NCI-H510A treated with DMSO at 0.1 percent for 48 hours (cell line): ENCODE results near the gene HDGFL3.
A peak's percentile ranks its signal among the peaks of the same experiment; 100 is the strongest.
"Not testable (repeated sequence)": the region's sequence is repeated elsewhere in the genome, so short reads cannot be mapped to it uniquely, and the experiment has no call there.

Experiments
- DNase-seq: peaks from one replicate; lab custom pipeline; 2025; lab: John Stamatoyannopoulos, UW

The HDGFL3 gene

GRCh38 chr15:83207660-83208366 lies at the start of gene HDGFL3:
TSS of gene HDGFL3 (minus strand) at chr15:83207823. CDS start at chr15:83207414, 409 bp downstream.
- no peak for DNase-seq

- DNase-seq: no peak
These were observed 43.2 kb upstream of the HDGFL3 start for GRCh38 chr15:83250781-83251180.

- no peak for DNase-seq
These were observed 41.4 kb upstream of the HDGFL3 start for GRCh38 chr15:83249030-83249343.

DNA sequence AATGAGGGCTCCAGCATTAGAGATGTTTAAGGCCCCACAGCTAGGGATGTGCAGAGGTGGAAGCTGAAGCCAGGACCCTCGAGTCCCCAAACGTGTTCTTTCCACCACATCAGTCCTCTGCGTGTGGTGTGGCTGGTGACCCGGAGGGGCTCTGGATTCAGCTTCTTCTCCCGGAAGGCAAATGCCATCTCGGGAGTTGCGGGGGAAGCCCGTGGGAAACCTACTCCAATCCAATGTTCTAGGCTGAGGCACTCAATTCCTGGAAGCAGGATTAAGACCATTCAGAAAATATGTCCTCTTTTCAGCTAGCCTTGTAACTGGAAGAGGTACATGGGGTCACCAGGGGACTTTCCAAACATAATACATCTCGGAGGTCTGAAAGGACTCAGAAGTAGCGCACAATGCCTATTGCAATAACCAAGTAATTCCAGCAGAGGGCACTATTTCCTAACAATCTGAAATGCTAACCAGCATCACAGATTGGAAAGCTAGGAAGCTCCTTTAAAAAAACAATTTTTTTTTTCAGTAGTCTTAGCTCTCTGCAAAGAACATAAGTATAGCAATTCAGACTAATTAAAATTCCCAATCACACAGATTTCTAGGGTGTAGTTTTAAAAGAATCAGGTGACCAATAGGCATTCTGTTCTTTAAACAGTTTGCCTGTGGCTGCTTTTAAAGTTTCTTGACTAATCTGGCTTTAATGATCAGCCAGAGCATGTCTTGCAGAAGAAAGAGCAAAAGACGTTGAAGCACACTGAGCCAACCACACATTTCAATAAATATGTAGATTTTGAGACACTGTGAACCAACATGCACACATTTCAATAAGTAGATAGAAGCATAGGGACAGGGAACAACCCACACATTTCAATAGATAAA lies 40.8 kb upstream of the HDGFL3 start:
- peak; percentile 47 for DNase-seq

DNA sequence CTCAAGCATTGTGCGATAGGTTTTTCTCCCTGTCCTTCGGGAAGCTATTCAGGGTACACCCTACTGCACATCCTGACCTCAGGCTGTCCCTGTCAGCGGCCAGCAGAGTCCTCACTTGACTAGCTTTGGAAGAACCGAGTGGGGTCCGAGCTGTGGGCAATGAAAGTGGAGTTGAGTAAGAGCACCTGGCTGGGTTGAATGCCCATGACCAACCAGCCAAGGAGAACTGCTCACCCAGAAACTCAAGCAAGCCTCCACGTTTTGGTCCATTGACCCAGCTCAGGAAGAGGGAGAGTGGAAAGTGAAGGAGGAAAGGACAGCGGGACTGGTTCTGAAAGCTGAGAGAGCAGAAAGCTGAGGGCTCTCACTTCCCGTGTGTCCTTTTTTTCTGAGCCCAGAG lies 36.0 kb upstream of the HDGFL3 start:
- no peak for DNase-seq

- no peak for DNase-seq
These were observed 22.6 kb upstream of the HDGFL3 start for GRCh38 chr15:83230242-83230641.

GRCh38 chr15:83225449-83225848 lies 17.8 kb upstream of the HDGFL3 start:
- no peak for DNase-seq

DNA sequence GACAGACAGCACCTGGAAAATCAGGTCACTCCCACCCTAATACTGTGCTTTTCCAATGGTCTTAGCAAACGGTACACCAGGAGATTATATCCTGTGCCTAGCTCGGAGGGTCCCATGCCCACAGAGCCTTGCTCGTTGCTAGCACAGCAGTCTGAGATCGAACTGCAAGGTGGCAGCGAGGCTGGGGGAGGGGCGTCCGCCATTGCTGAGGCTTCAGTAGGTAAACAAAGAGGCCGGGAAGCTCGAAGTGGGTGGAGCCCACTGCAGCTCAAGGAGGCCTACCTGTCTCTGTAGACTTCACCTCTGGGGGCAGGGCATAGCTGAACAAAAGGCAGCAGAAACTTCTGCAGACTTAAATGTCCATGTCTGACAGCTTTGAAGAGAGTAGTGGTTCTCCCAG lies 14.2 kb upstream of the HDGFL3 start:
- not testable (repeated sequence) for DNase-seq

GRCh38 chr15:83219026-83219425 lies 11.4 kb upstream of the HDGFL3 start:
- no peak for DNase-seq

DNA sequence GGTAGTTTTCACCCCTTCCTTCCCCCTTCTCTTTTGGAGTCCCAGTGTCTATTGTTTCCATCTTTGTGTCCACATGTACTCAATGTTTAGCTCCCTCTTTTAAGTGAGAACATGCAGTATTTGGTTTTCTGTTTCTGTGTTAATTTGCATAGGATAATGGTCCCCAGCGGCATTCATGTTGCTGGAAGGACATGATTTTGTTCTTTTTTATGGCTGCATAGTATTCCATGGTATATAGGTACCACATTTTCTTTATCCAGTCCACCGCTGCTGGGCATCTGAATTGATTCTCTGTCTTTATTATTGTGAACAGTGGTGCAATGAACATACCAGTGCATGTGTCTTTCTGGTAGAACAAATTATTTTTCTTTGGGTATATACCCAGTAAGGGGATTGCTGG lies 7.7 kb upstream of the HDGFL3 start:
- DNase-seq: no peak

DNA sequence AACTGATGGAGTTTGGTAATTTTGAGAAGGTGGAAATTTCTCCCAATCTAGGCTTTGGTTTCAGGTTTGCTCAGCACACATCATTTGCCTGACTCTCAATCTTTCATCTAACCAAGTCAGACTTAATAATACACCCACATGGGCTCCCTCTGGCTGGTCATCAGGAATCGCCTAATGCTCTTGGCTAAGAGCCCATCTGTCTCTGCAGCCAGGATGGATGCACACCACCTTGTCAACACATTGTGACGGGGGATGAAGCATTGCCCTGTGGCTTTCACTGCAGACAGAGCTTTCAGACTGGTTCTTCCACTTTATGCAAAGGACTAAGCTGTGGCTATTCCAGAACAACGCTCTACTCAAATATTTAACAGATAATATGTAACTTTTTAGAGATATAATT lies 3.0 kb upstream of the HDGFL3 start:
- DNase-seq: peak; percentile 60

DNA sequence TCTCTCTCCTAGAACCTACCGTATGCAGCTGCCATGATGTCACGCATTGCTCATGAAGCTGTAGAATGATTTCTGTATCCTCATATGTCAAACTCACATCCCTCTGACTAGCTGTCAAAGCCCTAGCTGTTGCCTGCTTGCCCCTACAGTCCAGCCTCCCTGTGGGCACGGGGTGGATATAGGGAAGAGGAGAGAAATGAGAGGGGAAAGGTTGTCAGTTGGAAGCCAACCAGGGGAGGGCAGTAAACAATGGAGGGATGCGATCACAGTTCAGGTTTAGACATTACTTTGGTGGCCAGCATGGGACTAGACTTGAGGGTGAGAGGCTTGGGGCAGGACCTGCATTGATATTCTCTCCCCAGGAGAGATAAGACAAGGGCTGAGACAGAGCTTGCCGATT lies 1.7 kb upstream of the HDGFL3 start:
- no peak for DNase-seq

DNA sequence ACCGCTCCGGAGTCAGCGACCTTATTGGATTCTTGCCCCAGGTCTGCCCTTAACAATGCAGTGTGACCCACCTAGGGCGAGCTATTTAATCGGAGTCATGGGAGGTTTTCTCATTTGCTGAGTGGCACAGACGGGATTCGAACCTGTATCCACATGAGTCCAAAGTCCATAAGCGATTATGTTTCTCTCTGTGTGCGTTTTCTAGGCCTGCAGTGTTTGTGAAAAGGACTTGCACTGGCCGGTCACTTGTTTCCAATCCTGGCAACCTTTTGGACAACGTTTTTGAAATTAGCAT lies 691 bp upstream of the HDGFL3 start:
- peak; percentile 30 for DNase-seq

- DNase-seq: no peak
These were observed 489 bp downstream of the HDGFL3 start for GRCh38 chr15:83207009-83207659.

- DNase-seq: peak; percentile 31
These were observed 1.1 kb downstream of the HDGFL3 start for GRCh38 chr15:83206526-83207008.

GRCh38 chr15:83205725-83206324 lies 1.8 kb downstream of the HDGFL3 start:
- DNase-seq: no peak

DNA sequence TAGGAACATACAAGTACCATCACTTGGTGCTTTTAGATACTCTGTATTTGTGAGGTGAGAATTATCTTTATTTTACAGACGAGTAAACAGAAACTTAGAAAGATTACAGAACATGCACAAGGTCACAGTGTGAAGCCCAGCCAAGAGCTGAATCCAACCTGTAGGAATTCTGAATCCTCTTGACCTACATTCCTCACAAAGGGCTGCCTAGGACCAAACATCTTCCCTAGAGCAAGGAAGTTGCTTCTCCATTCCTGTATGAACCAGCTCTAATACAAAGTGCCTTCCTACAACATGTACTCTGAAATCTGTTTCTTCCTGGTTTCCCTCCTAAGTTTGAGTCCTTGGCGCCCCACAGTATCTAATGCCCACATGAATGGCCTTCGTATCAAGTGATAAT lies 2.9 kb downstream of the HDGFL3 start:
- DNase-seq: no peak

- no peak for DNase-seq
These were observed 4.1 kb downstream of the HDGFL3 start for GRCh38 chr15:83203543-83203942.

- no peak for DNase-seq
These were observed 7.0 kb downstream of the HDGFL3 start for GRCh38 chr15:83200589-83200988.

GRCh38 chr15:83200162-83200561 lies 7.5 kb downstream of the HDGFL3 start:
- DNase-seq: no peak

- DNase-seq: no peak
These were observed 8.3 kb downstream of the HDGFL3 start for GRCh38 chr15:83199288-83199687.

- DNase-seq: no peak
These were observed 9.1 kb downstream of the HDGFL3 start for GRCh38 chr15:83198476-83198875.

DNA sequence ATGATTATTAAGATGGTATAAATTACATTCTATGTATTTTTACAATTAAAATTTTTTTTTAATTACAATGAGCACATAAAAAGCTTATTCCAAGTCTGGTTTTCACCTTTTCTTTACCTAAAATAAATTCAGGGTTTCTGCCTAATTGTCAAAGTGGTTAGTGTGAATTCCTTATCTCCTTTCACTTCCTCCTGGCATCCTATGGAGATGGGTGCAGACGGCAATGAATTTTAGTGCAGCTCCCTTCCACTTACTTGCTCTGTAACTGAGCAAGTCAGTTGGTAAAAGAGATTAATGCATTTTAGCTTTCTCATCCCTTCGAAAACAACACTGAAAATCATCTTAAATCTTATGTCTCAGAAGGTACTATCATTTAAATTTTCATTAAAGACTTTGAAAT lies 13.1 kb downstream of the HDGFL3 start:
- no peak for DNase-seq
